COLO668 (cell line): Measurements from ENCODE around the gene CLEC14A.

ENCODE experiments used
- DNase-seq: peaks from one replicate; lab custom pipeline; 2025; ENCODE audit not compliant: unreplicated experiment; lab: John Stamatoyannopoulos, UW

CLEC14A gene

GRCh38 chr14:38206689-38207376 lies 49.1 kb downstream of the CLEC14A start:
- no peak for DNase-seq

DNA sequence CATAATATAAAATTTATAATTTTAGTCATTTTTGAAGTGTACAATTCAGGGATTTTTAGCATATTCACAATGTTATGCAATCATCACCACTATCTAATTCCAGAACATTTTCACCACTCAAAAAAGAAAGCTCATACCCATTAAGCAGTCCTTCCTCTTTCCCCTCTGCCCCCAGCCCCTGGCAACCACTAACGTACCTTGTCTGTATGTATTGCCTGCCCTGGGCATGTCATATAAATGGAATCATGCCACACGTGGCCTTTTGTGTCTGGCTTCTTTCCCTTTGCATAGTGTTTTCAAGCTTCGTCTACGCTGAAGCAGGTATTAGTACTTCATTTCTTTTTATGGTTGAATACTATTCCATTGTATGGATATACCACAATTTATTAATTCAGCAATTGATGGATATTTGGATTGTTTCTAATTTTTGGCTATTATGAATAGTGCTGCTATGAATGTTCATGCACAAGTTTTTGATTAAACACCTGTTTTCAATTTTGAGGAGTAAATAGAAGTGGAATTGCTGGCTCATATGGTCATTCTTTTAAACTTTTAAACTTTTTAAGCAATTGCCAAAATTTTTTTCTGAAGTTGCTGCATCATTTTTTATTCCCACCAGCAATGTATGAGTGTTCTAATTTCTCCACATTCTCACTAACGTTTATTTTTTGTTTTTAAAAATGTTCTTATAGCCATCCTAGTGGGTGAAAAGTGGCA lies 49.8 kb downstream of the CLEC14A start:
- DNase-seq = no peak

DNA sequence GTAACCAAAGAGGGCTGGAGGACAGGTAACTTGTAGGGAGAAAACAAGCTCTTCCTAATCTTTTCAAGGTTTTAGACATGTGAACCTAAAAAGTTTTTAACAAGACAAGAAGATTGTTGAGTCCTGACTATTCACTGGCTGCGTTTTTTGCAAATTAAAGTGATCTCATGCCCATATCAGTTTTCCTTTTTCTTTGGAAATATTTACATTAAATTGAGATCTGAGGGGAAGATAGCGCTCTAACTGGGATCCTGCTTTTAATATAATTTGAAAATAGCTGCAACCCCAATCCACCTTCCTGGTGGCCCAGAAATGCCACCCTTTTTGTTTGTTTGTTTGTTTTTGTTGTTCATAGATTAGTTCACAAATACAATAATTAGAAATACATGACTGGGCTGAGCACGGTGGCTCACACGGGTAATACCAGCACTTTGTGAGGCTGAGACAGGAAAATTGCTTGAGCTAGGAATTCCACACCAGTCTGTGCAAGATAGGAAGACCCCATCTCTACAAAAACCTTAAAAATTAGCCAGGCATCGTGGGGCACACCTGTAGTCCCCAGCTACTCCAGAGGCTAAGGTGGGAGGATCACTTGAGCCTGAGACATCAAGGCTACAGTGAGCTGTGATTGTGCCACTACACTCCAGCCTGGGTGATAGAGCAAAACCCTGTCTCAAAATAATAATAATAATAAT lies 50.6 kb downstream of the CLEC14A start:
- DNase-seq = no peak

DNA sequence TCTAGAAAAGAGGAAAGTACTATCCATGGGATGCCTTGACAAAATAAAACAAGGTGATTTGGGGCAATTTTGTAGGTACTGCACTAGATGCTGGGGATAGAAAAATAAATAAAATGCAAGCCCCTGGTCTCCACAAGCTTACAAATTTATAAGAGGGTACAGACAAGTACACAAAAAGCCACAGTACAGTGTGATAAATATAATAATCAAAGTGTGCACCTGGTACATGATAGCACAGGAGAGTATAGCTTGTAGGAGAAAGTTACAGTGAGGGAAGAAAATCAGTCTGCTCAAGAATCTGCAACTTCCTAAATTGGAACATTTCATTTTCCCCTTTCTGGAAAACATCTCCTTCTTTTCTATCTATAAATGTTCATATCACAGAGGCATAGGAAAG lies 51.2 kb downstream of the CLEC14A start:
- DNase-seq = no peak
